Gastroesophageal sphincter (tissue), 4 donors: ENCODE results near the gene NDN. TPM values are rescaled to one million over a fixed set of nuclear protein-coding genes. Genes with fewer than 3 reads are reported as not detected.

Source experiments
- ATAC-seq: fragments of 150-250 bp; one replicate; pipeline ENCODE4 v1.9.1; 2016; ENCODE audit warnings: mild to moderate bottlenecking, moderate library complexity
- H3K27ac ChIP-seq, 4 donors: fragments of 200-600 bp; sonication (generic) in 3 of 4; 1 replicate in 3 of 4; 2 replicates in 1 of 4; pipeline ENCODE4 v1.5.1; 2016 to 2019
- H3K27me3 ChIP-seq: fragments of 200-600 bp; sonication (generic); one replicate; pipeline ENCODE4 v1.5.1; 2019
- H3K36me3 ChIP-seq, 2 donors: fragments of 200-600 bp; sonication (generic); one replicate each; pipeline ENCODE4 v1.5.1; 2019; ENCODE audit warnings: control low read depth in 1 of 2
- H3K4me1 ChIP-seq, 3 donors: fragments of 200-600 bp; sonication (generic); 1 replicate in 2 of 3; 2 replicates in 1 of 3; pipeline ENCODE4 v1.5.1; 2016 to 2019; ENCODE audit warnings: control low read depth in 2 of 3
- H3K4me3 ChIP-seq, 2 donors: fragments of 200-600 bp; sonication (generic); one replicate each; pipeline ENCODE4 v1.5.1; 2019; ENCODE audit warnings: mild to moderate bottlenecking in 1 of 2, moderate library complexity in 1 of 2
- H3K9me3 ChIP-seq, 3 donors: fragments of 200-600 bp; sonication (generic); one replicate each; pipeline ENCODE4 v1.5.1; 2017 to 2019; ENCODE audit warnings: control low read depth in 2 of 3
- EP300 ChIP-seq: sonication (generic); formaldehyde crosslinking; IDR thresholded peaks from one replicate; pipeline ENCODE4 v1.6.1; 2017; ENCODE audit warnings: antibody characterized with exemption, mild to moderate bottlenecking
- POLR2A ChIP-seq, 2 donors: fragments of 450-650 bp; IDR thresholded peaks; one replicate each; pipeline ENCODE4 v1.6.1; 2017; ENCODE audit warnings: antibody characterized with exemption in 2 of 2, mild to moderate bottlenecking in 2 of 2, moderate library complexity in 1 of 2
- POLR2AphosphoS5 ChIP-seq: sonication (generic); formaldehyde crosslinking; IDR thresholded peaks from one replicate; pipeline ENCODE4 v1.6.1; 2017; ENCODE audit warnings: antibody characterized with exemption
- WGBS, 2 donors: methylation state at CpG; one replicate each; pipeline ENCODE4 v1.1.5; 2018; ENCODE audit warnings: low coverage in 1 of 2; 5-methylcytosine and 5-hydroxymethylcytosine counted together
- total RNA-seq, 4 donors: library from RNA; depleted of rRNA; stranded (reverse); fragments of >200 nt; gene quantifications; one replicate each; pipeline ENCODE4 v1.1.0, GENCODE V29; 2016
- TF ChIP-seq, protein P1 (sequence below), 4 experiments: fragments of 200-600 bp in 2 of 4; fragments of 450-650 bp in 2 of 4; sonication (generic) in 1 of 4; IDR thresholded peaks; one replicate each; pipeline ENCODE4 v1.5.1; 2017 to 2019; ENCODE audit warnings: antibody characterized with exemption in 4 of 4, mild to moderate bottlenecking in 2 of 4, moderate library complexity in 2 of 4

NDN gene
- total RNA-seq, 4 donors from 2014 or later = 55.6 to 92.8 (median 73.1) TPM

DNA sequence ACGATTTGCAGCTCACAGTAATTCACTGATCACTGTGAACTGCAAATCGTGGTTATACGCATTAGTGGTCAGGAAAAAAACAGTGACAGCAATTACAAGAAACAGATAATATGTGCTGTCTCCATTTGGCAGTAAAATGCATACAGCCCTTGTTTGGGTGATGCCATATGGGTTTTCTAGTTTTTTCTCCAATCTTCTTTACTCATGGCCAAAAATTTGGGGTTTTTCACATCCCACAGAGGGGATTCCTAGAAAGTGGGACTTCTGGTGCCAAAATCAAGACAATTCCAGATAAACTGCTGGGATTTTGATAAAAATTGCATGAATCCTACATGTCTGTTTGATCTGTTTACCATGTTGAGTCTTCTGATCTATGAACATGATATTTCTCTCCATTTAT lies 15.6 kb downstream of the NDN start:
- no peaks in the 10 kb centered on the region for H3K9me3 ChIP-seq

DNA sequence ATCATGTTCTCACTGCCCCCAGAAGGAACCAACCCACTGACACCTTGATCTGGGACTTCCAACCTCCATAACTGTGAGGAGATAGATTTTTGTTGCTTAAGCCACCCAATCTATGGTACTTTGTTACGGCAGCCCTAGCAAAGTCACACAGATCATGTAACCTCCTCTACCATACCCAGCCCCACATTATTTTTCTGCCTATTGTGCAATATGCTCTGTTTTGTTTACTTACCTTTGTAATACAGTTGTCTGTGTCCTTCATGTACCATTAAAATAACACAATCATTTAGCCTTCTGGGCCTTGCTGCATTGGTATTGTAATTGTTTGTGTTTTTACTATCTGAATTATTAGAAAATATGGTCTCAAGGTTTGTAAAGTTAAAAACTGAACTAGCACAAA lies 16.1 kb downstream of the NDN start:
- no peak for TF ChIP-seq POLR2A (IDR thresholded peaks at IDR 0.05)
- TF ChIP-seq, protein P1, sequence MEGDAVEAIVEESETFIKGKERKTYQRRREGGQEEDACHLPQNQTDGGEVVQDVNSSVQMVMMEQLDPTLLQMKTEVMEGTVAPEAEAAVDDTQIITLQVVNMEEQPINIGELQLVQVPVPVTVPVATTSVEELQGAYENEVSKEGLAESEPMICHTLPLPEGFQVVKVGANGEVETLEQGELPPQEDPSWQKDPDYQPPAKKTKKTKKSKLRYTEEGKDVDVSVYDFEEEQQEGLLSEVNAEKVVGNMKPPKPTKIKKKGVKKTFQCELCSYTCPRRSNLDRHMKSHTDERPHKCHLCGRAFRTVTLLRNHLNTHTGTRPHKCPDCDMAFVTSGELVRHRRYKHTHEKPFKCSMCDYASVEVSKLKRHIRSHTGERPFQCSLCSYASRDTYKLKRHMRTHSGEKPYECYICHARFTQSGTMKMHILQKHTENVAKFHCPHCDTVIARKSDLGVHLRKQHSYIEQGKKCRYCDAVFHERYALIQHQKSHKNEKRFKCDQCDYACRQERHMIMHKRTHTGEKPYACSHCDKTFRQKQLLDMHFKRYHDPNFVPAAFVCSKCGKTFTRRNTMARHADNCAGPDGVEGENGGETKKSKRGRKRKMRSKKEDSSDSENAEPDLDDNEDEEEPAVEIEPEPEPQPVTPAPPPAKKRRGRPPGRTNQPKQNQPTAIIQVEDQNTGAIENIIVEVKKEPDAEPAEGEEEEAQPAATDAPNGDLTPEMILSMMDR (IDR thresholded peaks at IDR 0.05) = no peak
- TF ChIP-seq EP300 = no peak
- TF ChIP-seq POLR2AphosphoS5 = no peak
- Histone ChIP-seq H3K9me3 (no peaks in the 10 kb centered on the region), H3K4me3 (no peak overlapping the region), H3K27ac (no peak overlapping the region), H3K4me1 (no peaks in the 10 kb centered on the region), H3K36me3 (no peaks in the 10 kb centered on the region), H3K27me3 (peaks cover 5% of the 10 kb centered on the region)
- WGBS, 2 donors = 83 to 100% methylated on average over 1 of the region's 1 CpG
- ATAC-seq = no peak

More for the DNA sequence above, 15.6 kb downstream of the NDN start:
- Histone ChIP-seq H3K27me3 (peaks cover 5% of the 10 kb centered on the region), H3K4me1 (no peaks in the 10 kb centered on the region), H3K4me3 (no peak overlapping the region), H3K27ac (no peak overlapping the region), H3K36me3 (no peaks in the 10 kb centered on the region)
- 42 to 60% methylated on average over 3 of the region's 3 CpGs for WGBS, 2 donors
- TF ChIP-seq EP300 = no peak
- TF ChIP-seq, protein P1 (IDR thresholded peaks at IDR 0.05) = no peak
- TF ChIP-seq POLR2AphosphoS5 = no peak
- TF ChIP-seq POLR2A (IDR thresholded peaks at IDR 0.05) = no peak
- no peak for ATAC-seq

DNA sequence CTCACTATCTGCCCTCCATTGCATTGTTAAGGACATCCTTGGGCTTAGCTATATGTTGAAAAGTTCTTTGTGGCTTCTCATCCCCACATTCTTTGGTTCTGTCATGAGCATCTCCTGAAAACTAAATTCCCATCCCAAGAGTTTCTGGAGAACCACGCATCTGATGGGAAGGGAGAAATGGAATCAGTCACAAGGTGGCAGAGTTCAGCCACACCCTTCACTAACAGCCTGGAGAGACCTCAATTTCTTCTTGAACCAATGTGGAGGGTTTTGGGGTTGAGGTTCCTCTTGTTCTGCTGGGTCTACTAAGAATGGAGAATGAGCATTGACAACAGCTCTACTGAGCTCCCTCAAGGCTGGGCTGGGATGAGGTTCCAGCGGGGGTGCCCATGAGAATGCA lies 23.9 kb downstream of the NDN start:
- TF ChIP-seq, protein P1 (IDR thresholded peaks at IDR 0.05) = no peak
- TF ChIP-seq POLR2AphosphoS5 (no peak), EP300 (no peak), POLR2A (IDR thresholded peaks at IDR 0.05) (no peak)
- Histone ChIP-seq H3K27me3 (peaks cover 14% of the 10 kb centered on the region), H3K36me3 (no peaks in the 10 kb centered on the region), H3K27ac (no peak overlapping the region), H3K9me3 (no peaks in the 10 kb centered on the region), H3K4me3 (no peak overlapping the region), H3K4me1 (no peaks in the 10 kb centered on the region)
- WGBS, 2 donors = 64 to 86% methylated on average over 1 to 2 of the region's 2 CpGs
- ATAC-seq = no peak

DNA sequence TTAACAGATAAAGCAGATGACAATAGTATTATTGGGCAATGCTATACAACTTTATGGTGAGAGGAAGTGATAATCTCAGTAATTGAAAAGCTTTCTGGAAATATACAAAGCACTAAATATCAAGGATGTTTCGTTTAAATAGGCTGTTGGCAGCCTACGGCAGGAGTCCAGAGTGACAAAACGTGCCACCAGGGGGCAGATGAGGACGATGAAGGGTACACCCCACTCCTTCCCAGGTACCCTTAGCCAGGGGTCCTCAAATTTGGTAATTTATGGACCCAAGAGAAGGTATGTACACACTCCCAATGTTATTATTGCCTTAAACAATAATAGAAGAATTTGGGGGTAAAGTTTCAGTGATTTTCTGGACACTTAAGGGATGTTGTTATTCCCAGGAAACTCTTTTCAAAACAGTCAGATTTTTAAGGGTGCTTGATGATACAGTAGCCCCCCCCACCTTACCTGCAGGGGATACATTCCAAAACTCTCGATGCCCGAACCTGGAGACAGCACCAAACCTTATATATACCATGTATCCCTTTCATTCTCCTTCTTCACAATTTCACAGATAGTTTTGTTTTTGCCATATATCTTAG lies 38.1 kb downstream of the NDN start:
- peaks cover 0 to 9% (median 0%) of the 10 kb centered on the region in 3 donors for H3K4me1 ChIP-seq
- no peak overlapping the region for H3K4me3 ChIP-seq
- no peak for ATAC-seq
- H3K27me3 ChIP-seq = peaks cover 60% of the 10 kb centered on the region
- no peak for TF ChIP-seq EP300
- TF ChIP-seq, protein P1 (IDR thresholded peaks at IDR 0.05) = peak in 3 of 4 experiments; percentile 11 to 50 (median 38)
- H3K27ac ChIP-seq = no peak overlapping the region
- 21 to 33% methylated on average over 4 to 6 of the region's 6 CpGs for WGBS, 2 donors
- no peaks in the 10 kb centered on the region for H3K9me3 ChIP-seq
- H3K36me3 ChIP-seq = no peaks in the 10 kb centered on the region
